ENCODE measurements around the gene TBC1D16. TPM values are rescaled to one million over a fixed set of nuclear protein-coding genes. Genes with fewer than 3 reads are reported as not detected.

TBC1D16 gene
- total and polyA plus RNA-seq, 2 donors from 2014 or later, result 9.1 to 68.0 TPM

DNA sequence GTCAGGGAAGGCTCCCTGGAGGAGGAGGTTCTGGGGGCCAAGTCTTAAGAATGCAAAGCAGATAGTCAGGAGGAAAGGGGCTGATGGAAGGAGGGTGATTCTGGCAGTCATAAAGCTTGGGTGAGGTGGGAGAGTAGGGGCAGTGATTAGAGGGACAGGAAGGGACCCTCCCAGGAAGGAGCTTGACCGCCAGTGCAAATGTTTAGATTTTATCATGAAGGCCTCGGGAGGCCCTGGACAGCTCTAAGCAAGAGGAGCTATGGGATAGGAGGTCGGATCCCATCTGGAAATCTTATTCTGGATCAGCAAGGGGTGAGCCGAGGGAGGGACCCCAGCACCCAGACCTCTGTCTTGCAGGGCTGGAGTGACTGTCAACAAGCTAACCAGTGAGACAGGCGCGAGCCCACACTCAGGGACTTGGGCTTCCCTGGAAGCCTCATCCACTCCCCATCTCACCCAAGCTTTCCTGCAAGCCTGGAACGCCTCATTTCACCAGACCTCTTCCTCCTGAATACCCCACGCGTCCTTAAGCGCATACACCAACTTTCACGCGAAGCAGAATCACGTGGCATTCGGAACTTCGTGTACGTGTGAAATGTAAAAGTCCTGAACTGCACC, 144.4 kb downstream of the TBC1D16 start:
- H3K4me1 ChIP-seq (ENCODE audit: control insufficient read depth in 2 of 3, insufficient read depth in 2 of 3, low read depth in 1 of 3, low read length in 3 of 3), result peaks cover 0 to 7% (median 0%) of the 10 kb centered on the region in 3 donors
- H3K36me3 ChIP-seq (ENCODE audit: control insufficient read depth in 2 of 3, insufficient read depth in 3 of 3, low read length in 3 of 3), result no peaks in the 10 kb centered on the region
- no peak overlapping the region for H3K4me3 ChIP-seq (ENCODE audit: low read length in 3 of 3)
- peaks cover 0 to 1% (median 0%) of the 10 kb centered on the region in 3 donors for H3K9me3 ChIP-seq (ENCODE audit: control insufficient read depth in 2 of 3, insufficient read depth in 1 of 3, low read length in 3 of 3)
- H3K27me3 ChIP-seq (ENCODE audit: control insufficient read depth, insufficient read depth, low read length), result no peaks in the 10 kb centered on the region
- no peak overlapping the region for H3K27ac ChIP-seq (ENCODE audit: low read depth in 2 of 2, low read length in 2 of 2)
- no peak for DNase-seq
- no peak for FAIRE-seq
- TF ChIP-seq, protein P1, sequence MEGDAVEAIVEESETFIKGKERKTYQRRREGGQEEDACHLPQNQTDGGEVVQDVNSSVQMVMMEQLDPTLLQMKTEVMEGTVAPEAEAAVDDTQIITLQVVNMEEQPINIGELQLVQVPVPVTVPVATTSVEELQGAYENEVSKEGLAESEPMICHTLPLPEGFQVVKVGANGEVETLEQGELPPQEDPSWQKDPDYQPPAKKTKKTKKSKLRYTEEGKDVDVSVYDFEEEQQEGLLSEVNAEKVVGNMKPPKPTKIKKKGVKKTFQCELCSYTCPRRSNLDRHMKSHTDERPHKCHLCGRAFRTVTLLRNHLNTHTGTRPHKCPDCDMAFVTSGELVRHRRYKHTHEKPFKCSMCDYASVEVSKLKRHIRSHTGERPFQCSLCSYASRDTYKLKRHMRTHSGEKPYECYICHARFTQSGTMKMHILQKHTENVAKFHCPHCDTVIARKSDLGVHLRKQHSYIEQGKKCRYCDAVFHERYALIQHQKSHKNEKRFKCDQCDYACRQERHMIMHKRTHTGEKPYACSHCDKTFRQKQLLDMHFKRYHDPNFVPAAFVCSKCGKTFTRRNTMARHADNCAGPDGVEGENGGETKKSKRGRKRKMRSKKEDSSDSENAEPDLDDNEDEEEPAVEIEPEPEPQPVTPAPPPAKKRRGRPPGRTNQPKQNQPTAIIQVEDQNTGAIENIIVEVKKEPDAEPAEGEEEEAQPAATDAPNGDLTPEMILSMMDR (IDR thresholded peaks at IDR 0.05; ENCODE audit: borderline replicate concordance, extremely low read depth, insufficient read depth), result no peak
- intact Hi-C loops (cut with DNase I), result no loop called here
- no peak overlapping the region for H3K9ac ChIP-seq (ENCODE audit: low read length in 3 of 3)

DNA sequence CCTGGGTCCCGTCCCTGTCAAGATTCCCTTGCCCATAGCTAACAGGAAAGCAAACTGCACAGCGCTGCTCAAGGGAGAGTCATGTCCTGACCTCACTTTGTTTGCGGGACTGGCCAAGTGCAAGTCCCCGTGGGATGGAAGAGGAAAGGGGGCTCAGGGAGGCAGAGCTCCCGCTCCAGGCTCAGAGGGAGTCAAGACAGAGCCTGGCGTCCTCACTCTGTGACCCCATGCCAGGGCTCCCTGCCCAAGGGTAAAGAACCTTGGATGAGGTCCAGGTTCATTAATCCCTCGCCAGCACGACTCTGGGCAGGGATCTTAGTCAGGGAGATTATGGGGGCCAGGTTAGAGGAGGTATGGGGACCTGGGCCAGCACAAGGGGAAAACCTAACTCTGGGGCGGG, 145.0 kb downstream of the TBC1D16 start:
- intact Hi-C loops (cut with DNase I), result no loop called here
- no peak overlapping the region for H3K27ac ChIP-seq (ENCODE audit: low read depth in 2 of 2, low read length in 2 of 2)
- no peak overlapping the region for H3K4me3 ChIP-seq (ENCODE audit: low read length in 3 of 3)
- peaks cover 0 to 7% (median 0%) of the 10 kb centered on the region in 3 donors for H3K4me1 ChIP-seq (ENCODE audit: control insufficient read depth in 2 of 3, insufficient read depth in 2 of 3, low read depth in 1 of 3, low read length in 3 of 3)
- H3K9me3 ChIP-seq (ENCODE audit: control insufficient read depth in 2 of 3, insufficient read depth in 1 of 3, low read length in 3 of 3), result peaks cover 0 to 1% (median 0%) of the 10 kb centered on the region in 3 donors
- no peak overlapping the region for H3K9ac ChIP-seq (ENCODE audit: low read length in 3 of 3)
- H3K36me3 ChIP-seq (ENCODE audit: control insufficient read depth in 2 of 3, insufficient read depth in 3 of 3, low read length in 3 of 3), result no peaks in the 10 kb centered on the region
- TF ChIP-seq, protein P1 (IDR thresholded peaks at IDR 0.05; ENCODE audit: borderline replicate concordance, extremely low read depth, insufficient read depth), result no peak
- DNase-seq (no peak), FAIRE-seq (no peak)
- no peaks in the 10 kb centered on the region for H3K27me3 ChIP-seq (ENCODE audit: control insufficient read depth, insufficient read depth, low read length)

DNA sequence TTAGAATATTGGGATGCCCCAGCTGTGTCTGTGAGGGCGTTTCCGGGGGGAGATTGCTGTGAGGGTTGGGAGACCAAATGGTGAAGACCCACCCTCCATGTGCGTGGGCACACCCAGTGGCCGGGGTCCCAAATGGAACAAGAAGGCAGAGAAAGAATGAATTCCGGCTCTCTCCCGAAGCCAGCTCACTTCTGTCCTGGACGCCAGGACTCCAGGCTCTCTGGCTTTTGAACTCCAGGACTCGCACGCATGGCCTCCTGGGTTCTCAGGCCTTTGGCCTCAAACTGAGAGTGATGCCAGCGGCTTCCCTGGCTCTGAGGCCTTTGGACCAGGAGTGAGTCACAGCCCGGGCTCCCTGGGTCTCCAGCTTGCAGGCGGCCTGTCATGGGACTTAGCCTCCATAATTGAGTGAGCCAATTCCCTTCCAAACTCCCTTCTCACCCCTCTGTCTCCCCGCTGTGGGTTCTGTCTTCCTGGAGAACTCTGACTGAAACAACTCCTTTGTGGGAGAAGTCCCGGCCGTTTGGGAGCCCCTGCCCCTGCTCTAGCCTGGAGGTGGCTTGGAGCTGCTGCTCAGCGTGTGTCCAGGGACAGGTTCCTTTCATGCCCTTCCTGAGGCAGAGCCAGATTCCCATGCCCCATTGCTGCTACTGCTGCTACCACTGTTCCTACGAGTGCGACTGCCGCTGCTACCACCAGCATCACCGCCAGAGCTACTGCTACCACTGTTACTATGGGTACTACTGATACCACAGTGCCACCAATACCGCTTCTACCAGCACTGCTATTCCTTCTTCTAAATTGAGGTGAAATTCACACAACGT, 146.6 kb downstream of the TBC1D16 start:
- Histone ChIP-seq H3K27me3 (ENCODE audit: control insufficient read depth, insufficient read depth, low read length) (no peaks in the 10 kb centered on the region), H3K9me3 (ENCODE audit: control insufficient read depth in 2 of 3, insufficient read depth in 1 of 3, low read length in 3 of 3) (peaks cover 0 to under 1% (median 0%) of the 10 kb centered on the region in 3 donors), H3K36me3 (ENCODE audit: control insufficient read depth in 2 of 3, insufficient read depth in 3 of 3, low read length in 3 of 3) (no peaks in the 10 kb centered on the region), H3K4me1 (ENCODE audit: control insufficient read depth in 2 of 3, insufficient read depth in 2 of 3, low read depth in 1 of 3, low read length in 3 of 3) (peaks cover 0 to 7% (median 0%) of the 10 kb centered on the region in 3 donors), H3K27ac (ENCODE audit: low read depth in 2 of 2, low read length in 2 of 2) (no peak overlapping the region), H3K9ac (ENCODE audit: low read length in 3 of 3) (no peak overlapping the region), H3K4me3 (ENCODE audit: low read length in 3 of 3) (no peak overlapping the region)
- FAIRE-seq (no peak), DNase-seq (no peak)
- TF ChIP-seq, protein P1 (IDR thresholded peaks at IDR 0.05; ENCODE audit: borderline replicate concordance, extremely low read depth, insufficient read depth), result no peak
- intact Hi-C loops (cut with DNase I), result no loop called here
